GM19452 (cell line): ENCODE measurements around the gene ITPRID1.
"Not testable (repeated sequence)": the region's sequence is repeated elsewhere in the genome, so short reads cannot be mapped to it uniquely, and the experiment has no call there.

Experiments used
- ATAC-seq: cut with Tn5 transposase; IDR thresholded peaks from one replicate; pipeline ENCODE4 v1.9.1; 2021; ENCODE audit not compliant: unreplicated experiment

Gene ITPRID1

GRCh38 chr7:31516680-31517502, 3.0 kb downstream of the ITPRID1 start:
- ATAC-seq: no peak

- no peak for ATAC-seq
Measured at GRCh38 chr7:31517513-31517912, 3.6 kb downstream of the ITPRID1 start.

DNA sequence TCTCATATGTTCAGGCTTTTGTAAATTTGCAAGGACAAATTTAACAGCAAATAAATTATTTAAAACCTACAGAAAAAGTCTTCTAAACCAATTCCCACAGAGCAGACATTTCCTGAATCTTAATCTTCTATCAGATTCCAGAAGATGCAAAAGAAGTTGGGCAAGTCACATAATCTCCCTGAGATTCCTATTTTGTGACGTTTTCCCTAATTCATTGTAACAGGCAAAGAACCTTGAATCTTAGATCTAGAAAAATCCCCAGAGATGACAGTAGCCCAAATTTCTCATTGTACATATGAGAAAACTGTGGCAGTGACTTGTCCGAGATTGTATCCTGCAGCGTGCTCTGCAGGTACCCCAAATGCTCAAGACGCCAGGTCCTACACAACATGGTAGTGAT, 4.9 kb downstream of the ITPRID1 start:
- ATAC-seq: no peak

DNA sequence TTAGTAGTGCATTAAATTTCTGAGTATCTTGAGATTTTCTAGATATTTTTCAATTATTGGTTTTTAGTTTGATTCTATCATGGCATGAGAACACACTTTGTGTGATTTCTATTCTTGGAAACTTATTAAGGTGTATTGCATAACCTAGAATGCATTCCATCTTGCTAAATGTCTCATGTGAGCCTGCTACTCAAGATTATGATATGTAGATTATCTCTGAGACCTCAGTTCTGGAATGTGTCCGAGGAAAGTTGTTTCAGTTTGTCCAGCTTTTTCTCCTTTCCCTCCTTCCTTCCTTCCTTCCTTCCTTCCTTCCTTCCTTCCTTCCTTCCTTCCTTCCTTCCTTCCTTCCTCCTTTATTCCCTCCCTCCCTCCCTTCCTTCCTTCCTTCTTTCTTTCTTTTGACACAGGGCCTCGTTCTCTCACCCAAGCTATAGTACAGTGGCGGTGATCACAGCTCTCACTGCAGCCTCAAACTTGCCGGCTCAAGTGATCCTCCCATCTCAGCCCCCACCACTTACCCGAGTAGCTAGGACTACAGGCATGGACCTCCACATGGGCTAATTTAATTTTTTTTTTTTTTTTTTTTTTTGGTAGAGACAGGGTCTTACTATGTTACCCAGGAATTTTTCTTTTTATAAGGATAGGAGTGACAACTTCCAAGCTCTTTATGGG, 7.6 kb downstream of the ITPRID1 start:
- no peak for ATAC-seq

- ATAC-seq: no peak
Measured at GRCh38 chr7:31526864-31527263, 13.0 kb downstream of the ITPRID1 start.

DNA sequence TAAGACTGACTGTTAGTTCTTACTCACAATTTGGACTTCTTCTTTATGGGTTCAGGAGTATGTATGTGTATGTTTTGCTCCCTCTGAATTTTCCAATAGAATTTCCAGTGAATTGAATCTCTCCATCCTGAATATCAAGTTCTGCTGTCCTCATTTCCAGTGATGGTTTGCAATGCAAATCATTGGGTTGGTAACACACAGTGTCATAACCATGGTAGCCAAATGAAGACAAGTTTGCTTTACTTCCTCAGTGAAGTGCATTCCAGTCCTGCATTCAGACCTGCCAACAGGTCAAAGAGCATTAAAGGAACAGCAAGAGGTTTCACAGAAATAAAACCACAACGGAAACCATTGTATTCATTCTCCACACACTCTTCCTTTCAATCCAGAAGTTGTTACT, 15.2 kb downstream of the ITPRID1 start:
- no peak for ATAC-seq

DNA sequence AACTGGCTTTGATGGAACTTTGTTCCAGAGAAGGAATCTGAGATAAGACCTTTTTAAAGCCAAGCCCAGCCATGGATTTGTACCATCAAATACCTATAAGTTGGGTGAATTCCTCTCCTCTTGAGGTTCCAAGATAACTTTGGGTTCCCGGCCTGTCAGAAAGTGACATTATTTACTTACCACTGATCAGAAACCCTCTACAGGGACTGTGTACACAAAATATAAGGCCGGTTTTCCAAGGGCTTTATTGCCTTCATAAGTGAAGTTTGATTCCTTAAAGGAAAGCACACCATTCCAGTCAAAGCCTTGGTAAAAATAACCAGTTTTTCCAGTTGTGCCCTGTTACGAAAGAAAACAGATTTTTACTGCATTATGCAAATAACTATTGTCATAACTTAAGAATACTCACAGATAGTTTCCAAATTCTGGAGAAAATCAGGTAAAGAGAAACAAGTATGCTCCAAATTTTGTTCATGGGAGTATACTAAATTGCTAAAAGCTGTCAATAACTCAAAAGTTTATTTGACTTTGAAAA, 26.8 kb downstream of the ITPRID1 start:
- not testable (repeated sequence) for ATAC-seq

- no peak for ATAC-seq
Measured at GRCh38 chr7:31545549-31545948, 31.7 kb downstream of the ITPRID1 start.

GRCh38 chr7:31549611-31550010, 35.7 kb downstream of the ITPRID1 start:
- no peak for ATAC-seq

DNA sequence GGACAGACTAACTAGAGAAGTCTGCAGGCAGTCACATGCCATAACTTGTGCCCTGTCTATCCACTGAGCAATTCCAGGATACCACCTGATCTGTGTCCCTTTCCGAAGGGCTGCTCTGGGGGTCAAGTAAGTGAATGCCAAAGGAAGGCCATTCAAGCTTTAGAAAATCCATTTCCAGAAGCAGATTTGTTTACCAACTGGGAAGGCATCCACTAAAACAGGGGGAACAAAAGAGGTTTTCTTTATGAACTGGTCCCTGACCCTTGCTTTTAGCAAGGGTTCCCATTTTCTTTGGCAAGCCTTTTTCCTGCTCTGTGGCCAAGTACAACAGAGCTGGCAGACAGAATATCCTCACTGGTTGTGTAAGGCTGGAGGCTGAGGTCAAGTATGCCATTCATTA, 36.5 kb downstream of the ITPRID1 start:
- no peak for ATAC-seq

DNA sequence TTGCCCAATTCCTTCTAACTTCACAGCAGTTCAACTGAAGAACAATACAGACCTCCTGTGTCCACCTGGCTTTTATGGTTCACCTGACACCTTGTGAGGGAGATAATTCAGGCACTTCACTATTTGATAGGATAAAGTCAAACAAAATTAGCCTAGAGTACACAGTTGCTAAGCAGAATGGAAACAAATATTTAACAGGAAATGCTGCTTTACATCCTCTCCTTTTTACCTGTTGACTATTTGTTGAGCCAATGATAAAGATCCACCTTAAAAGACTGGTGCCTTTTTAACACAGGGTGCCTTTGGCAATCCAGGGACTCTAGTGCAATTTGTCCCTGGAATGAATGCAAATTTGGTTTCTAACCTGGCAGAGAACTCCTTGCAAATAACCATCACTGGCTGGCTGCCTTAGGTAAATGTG, 39.8 kb downstream of the ITPRID1 start:
- no peak for ATAC-seq

GRCh38 chr7:31562002-31562401, 48.1 kb downstream of the ITPRID1 start:
- no peak for ATAC-seq

DNA sequence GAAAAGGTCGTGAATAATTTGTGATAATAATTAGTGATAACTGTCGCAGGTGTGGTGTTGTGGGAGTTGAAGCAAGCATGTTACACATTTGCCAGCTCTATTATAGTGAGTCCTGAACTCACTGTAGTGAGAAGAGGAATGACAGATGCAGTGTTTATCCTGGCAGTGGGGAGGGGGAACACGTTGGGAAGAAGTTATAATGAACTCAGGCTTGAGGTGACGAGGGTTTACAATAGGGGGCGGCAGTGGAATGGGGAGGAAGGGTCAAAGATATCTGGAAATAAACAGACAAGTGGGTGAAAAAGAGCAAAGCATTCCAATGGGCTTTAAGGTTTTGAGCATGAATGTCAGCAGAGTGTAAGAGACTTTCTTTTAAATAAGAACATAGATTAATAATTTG, 49.6 kb downstream of the ITPRID1 start:
- ATAC-seq: no peak

- ATAC-seq: no peak
Measured at GRCh38 chr7:31563951-31564350, 50.1 kb downstream of the ITPRID1 start.

- ATAC-seq: no peak
Measured at GRCh38 chr7:31564661-31565060, 50.8 kb downstream of the ITPRID1 start.

GRCh38 chr7:31569528-31569927, 55.6 kb downstream of the ITPRID1 start:
- no peak for ATAC-seq

- no peak for ATAC-seq
Measured at GRCh38 chr7:31583526-31583925, 69.6 kb downstream of the ITPRID1 start.

GRCh38 chr7:31583942-31584341, 70.1 kb downstream of the ITPRID1 start:
- no peak for ATAC-seq

DNA sequence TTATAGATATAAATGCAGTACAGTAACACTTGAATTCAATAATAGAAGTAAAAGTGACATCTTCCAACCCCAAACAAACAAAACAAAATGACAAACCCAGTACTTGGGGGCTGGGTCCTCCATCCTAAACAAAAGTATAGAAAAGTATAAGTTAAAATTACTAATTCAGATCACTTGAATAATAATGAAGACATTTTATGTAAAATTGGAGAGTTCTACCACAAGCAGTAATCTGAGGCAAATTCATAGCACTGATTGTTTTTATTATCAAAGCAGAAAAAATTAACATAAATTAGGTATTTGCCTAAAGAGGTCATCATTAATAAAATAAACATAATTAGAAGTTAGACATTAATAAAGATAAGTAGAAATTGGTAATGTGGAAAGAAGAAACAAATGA, 81.5 kb downstream of the ITPRID1 start:
- no peak for ATAC-seq

DNA sequence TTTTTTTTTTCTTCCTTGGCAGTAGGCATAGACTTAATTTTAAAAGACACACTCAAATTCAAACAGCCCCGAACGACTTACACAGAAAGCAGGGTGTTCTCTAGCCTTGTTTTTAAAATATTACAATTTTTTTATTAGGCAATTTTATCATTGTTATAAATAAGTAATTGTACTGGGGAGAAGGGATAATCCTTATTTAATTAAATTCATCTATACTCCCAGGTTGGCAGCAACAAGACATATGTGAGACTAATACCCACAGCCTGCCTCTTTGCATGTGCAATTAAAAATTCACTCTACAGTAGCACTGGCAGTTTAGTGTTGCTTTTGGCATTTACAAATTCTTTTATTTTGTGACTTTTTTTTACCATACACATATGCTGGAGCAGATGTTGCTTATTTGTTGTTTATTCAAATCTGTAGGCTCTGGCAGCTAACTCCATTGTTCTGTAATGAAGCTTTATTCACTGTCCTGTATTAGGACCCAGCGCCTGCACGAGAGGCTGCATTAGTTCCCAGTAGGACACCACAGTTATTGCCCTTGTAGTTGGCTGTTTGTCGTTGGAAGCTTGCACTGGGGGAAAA, 88.2 kb downstream of the ITPRID1 start:
- no peak for ATAC-seq

DNA sequence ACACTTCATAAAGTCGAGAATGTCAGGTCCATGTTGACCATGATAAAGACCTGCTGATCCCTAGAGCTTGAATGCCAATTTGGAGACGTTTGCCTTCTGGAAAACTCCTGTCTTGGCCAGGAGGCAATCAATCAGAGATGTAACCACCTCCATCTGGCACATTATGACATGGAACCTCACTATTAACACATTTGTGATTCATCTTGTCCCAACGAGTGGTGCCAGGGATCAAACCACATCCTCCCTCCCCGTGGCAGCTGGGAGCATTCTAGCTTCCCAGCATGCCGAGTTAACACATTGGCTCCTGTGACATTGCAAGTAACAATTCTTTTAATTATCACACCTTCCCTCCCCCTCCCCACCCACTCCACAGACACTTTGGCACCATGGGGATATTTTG, 89.2 kb downstream of the ITPRID1 start:
- ATAC-seq: no peak

DNA sequence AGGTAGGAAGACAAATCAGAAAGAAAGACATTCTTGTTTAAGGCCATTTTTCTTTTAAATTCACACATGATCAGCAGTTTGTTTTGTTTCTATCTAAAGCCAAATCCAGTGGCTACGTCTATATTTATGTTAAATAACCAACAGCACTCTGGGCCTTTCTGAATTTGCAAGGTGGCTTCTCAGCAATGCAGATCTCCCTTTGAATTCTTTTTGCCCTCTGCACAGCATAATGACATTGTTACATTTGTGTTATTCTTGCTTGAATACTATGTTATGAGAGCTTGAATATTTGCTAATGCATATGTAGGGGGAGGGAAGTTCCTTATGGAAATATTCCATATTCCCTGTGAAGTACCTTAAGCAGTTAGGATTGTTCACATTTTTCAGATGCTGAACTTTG, 99.7 kb downstream of the ITPRID1 start:
- ATAC-seq: no peak
